ENCODE results near the gene SH3RF3. TPM values are rescaled to one million over a fixed set of nuclear protein-coding genes. Genes with fewer than 3 reads are reported as not detected.

Gene SH3RF3
- total and polyA plus RNA-seq, 8 donors, result 7.0 to 11.1 (median 8.3) TPM

- no peaks in the 10 kb centered on the region for H3K36me3 ChIP-seq
- DNase-seq (no peak), ATAC-seq (no peak)
- TF ChIP-seq CTCF (IDR thresholded peaks at IDR 0.05), result no peak
- no peaks in the 10 kb centered on the region for H3K27me3 ChIP-seq
- H3K4me3 ChIP-seq, result no peak overlapping the region
- peaks cover 10 to 44% of the 10 kb centered on the region in 2 donors for H3K4me1 ChIP-seq
- no peak overlapping the region for H3K27ac ChIP-seq
- intact Hi-C loops (cut with DNase I), result no loop called here
- H3K9me3 ChIP-seq, result no peaks in the 10 kb centered on the region
Measured at GRCh38 chr2:109348190-109348589, 219.2 kb downstream of the SH3RF3 start.

GRCh38 chr2:109348671-109349502 is 219.9 kb downstream of the SH3RF3 start:
- Histone ChIP-seq H3K4me3 (no peak overlapping the region), H3K27ac (peak overlapping the region in 1 of 2 donors; percentile 28), H3K9me3 (no peaks in the 10 kb centered on the region), H3K36me3 (no peaks in the 10 kb centered on the region), H3K4me1 (peaks cover 10 to 44% of the 10 kb centered on the region in 2 donors), H3K27me3 (no peaks in the 10 kb centered on the region)
- ATAC-seq (no peak), DNase-seq (no peak)
- intact Hi-C loops (cut with DNase I), result no loop called here
- TF ChIP-seq CTCF (IDR thresholded peaks at IDR 0.05), result no peak

GRCh38 chr2:109349503-109350465 is 220.8 kb downstream of the SH3RF3 start:
- ATAC-seq (no peak), DNase-seq (no peak)
- no peaks in the 10 kb centered on the region for H3K27me3 ChIP-seq
- peak overlapping the region in 1 of 2 donors; percentile 28 for H3K27ac ChIP-seq
- no peaks in the 10 kb centered on the region for H3K9me3 ChIP-seq
- intact Hi-C loops (cut with DNase I), result no loop called here
- peak in 1 of 2 donors; percentile 19 for TF ChIP-seq CTCF (IDR thresholded peaks at IDR 0.05)
- H3K4me1 ChIP-seq, result peaks cover 10 to 44% of the 10 kb centered on the region in 2 donors
- H3K4me3 ChIP-seq, result no peak overlapping the region
- H3K36me3 ChIP-seq, result no peaks in the 10 kb centered on the region

- Histone ChIP-seq H3K27ac (peak overlapping the region in 1 of 2 donors; percentile 7), H3K4me3 (no peak overlapping the region), H3K36me3 (no peaks in the 10 kb centered on the region), H3K27me3 (no peaks in the 10 kb centered on the region), H3K9me3 (no peaks in the 10 kb centered on the region), H3K4me1 (peaks cover 10 to 41% of the 10 kb centered on the region in 2 donors)
- ATAC-seq (no peak), DNase-seq (no peak)
- no peak for TF ChIP-seq CTCF (IDR thresholded peaks at IDR 0.05)
- intact Hi-C loops (cut with DNase I), result no loop called here
Measured at GRCh38 chr2:109350526-109350925, 221.5 kb downstream of the SH3RF3 start.
